ENCODE results near the gene OBP2B. TPM values are rescaled to one million over a fixed set of nuclear protein-coding genes. Genes with fewer than 3 reads are reported as not detected.

Gene OBP2B
- polyA plus RNA-seq, 1 donor (not counting 4 experiments of a cell fraction or from before 2014, with no cell fraction given): not detected

DNA sequence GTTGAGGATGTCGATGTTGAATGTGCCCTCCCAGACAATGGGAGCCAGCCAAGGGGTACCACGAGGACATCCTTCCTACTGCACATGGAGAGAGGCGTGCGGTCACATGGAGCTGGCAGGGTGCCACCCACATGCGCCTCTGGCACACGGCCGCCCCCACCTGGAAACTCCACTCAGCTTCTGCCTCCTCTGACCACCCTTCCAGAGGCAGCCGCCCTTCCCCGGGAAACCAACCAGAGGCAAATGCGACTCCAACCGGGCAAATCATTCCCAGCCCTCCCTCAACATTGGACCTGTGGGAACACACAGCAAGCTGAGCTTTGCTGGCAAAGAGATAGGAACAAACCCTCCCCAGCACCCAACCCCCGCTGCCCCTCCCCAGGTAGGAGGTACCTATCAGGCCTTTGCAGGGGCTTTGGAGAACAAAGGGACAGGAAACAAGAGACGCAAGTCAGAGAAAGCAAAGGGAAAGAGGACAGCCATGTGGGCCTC, 48.5 kb upstream of the OBP2B start:
- dilution Hi-C loops (cut with MboI; ENCODE audit: extremely low pct_ligation_motif_present, low sequenced_read_pairs): no loop called here
- no peak overlapping the region for H3K4me3 ChIP-seq (ENCODE audit: control insufficient read depth in 2 of 3, extremely low read depth in 1 of 3, insufficient read depth in 2 of 3, low read depth in 1 of 3, low read length in 3 of 3)

DNA sequence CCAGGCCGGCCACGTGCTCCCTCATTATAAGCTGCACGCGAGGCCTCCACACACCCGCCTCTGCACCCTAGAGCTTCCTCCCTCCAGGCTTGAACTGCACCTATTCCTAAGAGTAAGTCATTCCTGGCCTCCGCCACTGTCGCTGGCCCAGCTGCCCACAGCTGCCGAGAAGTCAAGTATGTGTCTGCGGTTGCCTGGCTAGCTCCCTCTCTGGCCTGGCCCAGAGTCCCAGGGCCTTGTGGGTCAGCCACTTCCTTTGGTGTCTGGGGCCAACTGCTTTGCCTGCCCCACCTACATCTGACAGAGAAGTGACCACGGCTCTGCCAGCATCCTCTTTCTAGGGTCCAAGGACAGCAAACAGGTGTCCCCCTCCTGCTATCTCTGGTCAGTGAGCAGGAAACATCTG, 47.6 kb upstream of the OBP2B start:
- Histone ChIP-seq H3K36me3 (ENCODE audit: control insufficient read depth in 2 of 2, extremely low read depth in 1 of 2, insufficient read depth in 2 of 2, low read length in 2 of 2) (no peaks in the 10 kb centered on the region), H3K79me2 (ENCODE audit: control insufficient read depth, insufficient read depth, low read length) (no peaks in the 10 kb centered on the region), H3K4me3 (ENCODE audit: control insufficient read depth in 2 of 3, extremely low read depth in 1 of 3, insufficient read depth in 2 of 3, low read depth in 1 of 3, low read length in 3 of 3) (no peak overlapping the region), H3K9me3 (ENCODE audit: control insufficient read depth, low read depth, low read length) (no peaks in the 10 kb centered on the region), H2AFZ (ENCODE audit: control insufficient read depth, low read length) (no peak overlapping the region), H3K9me1 (ENCODE audit: control insufficient read depth, extremely low read depth, insufficient read depth, low read length) (no peaks in the 10 kb centered on the region), H3K27me3 (ENCODE audit: control insufficient read depth, extremely low read depth, insufficient read depth, low read length) (no peaks in the 10 kb centered on the region), H3K27ac (ENCODE audit: control insufficient read depth, insufficient read depth, low read length) (no peak overlapping the region), H3K4me2 (ENCODE audit: control insufficient read depth, extremely low read depth, insufficient read depth, low read depth, low read length) (no peak overlapping the region), H3K9ac (ENCODE audit: control insufficient read depth, extremely low read depth, insufficient read depth, low read length) (no peak overlapping the region), H3K4me1 (ENCODE audit: control insufficient read depth, extremely low read depth, insufficient read depth, low read length) (peaks cover 7% of the 10 kb centered on the region), H4K20me1 (ENCODE audit: control insufficient read depth, extremely low read depth, insufficient read depth, low read length) (no peaks in the 10 kb centered on the region)
- FAIRE-seq (no peak), DNase-seq (ENCODE audit: low read depth, low spot score) (no peak)
- dilution Hi-C loops (cut with MboI; ENCODE audit: extremely low pct_ligation_motif_present, low sequenced_read_pairs): no loop called here
- TF ChIP-seq CTCF (optimal IDR thresholded peaks at IDR 0.05 in 1 of 3, IDR thresholded peaks at IDR 0.05 in 1 of 3, conservative IDR thresholded peaks at IDR 0.05 in 1 of 3; ENCODE audit: extremely low read depth in 1 of 3, insufficient read depth in 2 of 3, low read length in 3 of 3) (no peak), EZH2 (IDR thresholded peaks at IDR 0.05; ENCODE audit: low read length) (no peak)

More for the DNA sequence above, 48.5 kb upstream of the OBP2B start:
- Histone ChIP-seq H3K4me1 (ENCODE audit: control insufficient read depth, extremely low read depth, insufficient read depth, low read length) (no peaks in the 10 kb centered on the region), H4K20me1 (ENCODE audit: control insufficient read depth, extremely low read depth, insufficient read depth, low read length) (no peaks in the 10 kb centered on the region), H3K9ac (ENCODE audit: control insufficient read depth, extremely low read depth, insufficient read depth, low read length) (no peak overlapping the region), H3K79me2 (ENCODE audit: control insufficient read depth, insufficient read depth, low read length) (no peaks in the 10 kb centered on the region), H3K9me1 (ENCODE audit: control insufficient read depth, extremely low read depth, insufficient read depth, low read length) (no peaks in the 10 kb centered on the region), H3K27me3 (ENCODE audit: control insufficient read depth, extremely low read depth, insufficient read depth, low read length) (peaks cover 5% of the 10 kb centered on the region), H2AFZ (ENCODE audit: control insufficient read depth, low read length) (no peak overlapping the region), H3K36me3 (ENCODE audit: control insufficient read depth in 2 of 2, extremely low read depth in 1 of 2, insufficient read depth in 2 of 2, low read length in 2 of 2) (no peaks in the 10 kb centered on the region), H3K27ac (ENCODE audit: control insufficient read depth, insufficient read depth, low read length) (no peak overlapping the region), H3K9me3 (ENCODE audit: control insufficient read depth, low read depth, low read length) (no peaks in the 10 kb centered on the region), H3K4me2 (ENCODE audit: control insufficient read depth, extremely low read depth, insufficient read depth, low read depth, low read length) (no peak overlapping the region)
- DNase-seq (ENCODE audit: low read depth, low spot score) (no peak), FAIRE-seq (no peak)
- TF ChIP-seq EZH2 (IDR thresholded peaks at IDR 0.05; ENCODE audit: low read length) (no peak), CTCF (optimal IDR thresholded peaks at IDR 0.05 in 1 of 3, IDR thresholded peaks at IDR 0.05 in 1 of 3, conservative IDR thresholded peaks at IDR 0.05 in 1 of 3; ENCODE audit: extremely low read depth in 1 of 3, insufficient read depth in 2 of 3, low read length in 3 of 3) (no peak)
